RWPE2 (cell line): ENCODE results near the gene RBM10.
"Not testable (repeated sequence)": the region's sequence is repeated elsewhere in the genome, so short reads cannot be mapped to it uniquely, and the experiment has no call there.

Experiments used
- ATAC-seq: fragments of 200-7000 bp; cut with Tn5 transposase; 3 replicates; pipeline ENCODE4 v1.9.1; 2021; ENCODE audit warnings: low read depth
- DNase-seq: peaks from one replicate; pipeline ENCODE4 v3.0.0-alpha.2; 2020; ENCODE audit warnings: low spot score
- H3K27ac ChIP-seq: fragments of 450-650 bp; 2 replicates; pipeline ENCODE4 v1.5.1; 2017; ENCODE audit warnings: mild to moderate bottlenecking; ENCODE audit not compliant: poor library complexity, severe bottlenecking
- H3K27me3 ChIP-seq: fragments of 250-450 bp; sonication (Bioruptor Pico); 2 replicates; pipeline ENCODE4 v1.5.1; 2021; ENCODE audit warnings: mild to moderate bottlenecking, moderate library complexity; ENCODE audit not compliant: insufficient read depth, poor library complexity, severe bottlenecking
- H3K36me3 ChIP-seq: fragments of 250-450 bp; sonication (Bioruptor Pico); 2 replicates; pipeline ENCODE4 v1.5.1; 2020; ENCODE audit warnings: low read depth, mild to moderate bottlenecking, moderate library complexity
- H3K4me1 ChIP-seq: fragments of 250-450 bp; sonication (Bioruptor Pico); 2 replicates; pipeline ENCODE4 v1.5.1; 2021; ENCODE audit warnings: mild to moderate bottlenecking, moderate library complexity; ENCODE audit not compliant: insufficient read depth, poor library complexity, severe bottlenecking
- H3K4me3 ChIP-seq: fragments of 250-450 bp; sonication (Bioruptor Pico); 2 replicates; pipeline ENCODE4 v1.5.1; 2021; ENCODE audit warnings: mild to moderate bottlenecking, moderate library complexity; ENCODE audit not compliant: severe bottlenecking
- H3K9me3 ChIP-seq: fragments of 250-450 bp; sonication (Bioruptor Pico); 2 replicates; pipeline ENCODE4 v1.5.1; 2021; ENCODE audit warnings: mild to moderate bottlenecking, moderate library complexity; ENCODE audit not compliant: severe bottlenecking
- CTCF ChIP-seq: fragments of 450-650 bp; IDR thresholded peaks from one replicate; pipeline ENCODE4 v1.5.1; 2017; ENCODE audit warnings: mild to moderate bottlenecking, moderate library complexity; ENCODE audit not compliant: poor library complexity, severe bottlenecking

RBM10 gene

DNA sequence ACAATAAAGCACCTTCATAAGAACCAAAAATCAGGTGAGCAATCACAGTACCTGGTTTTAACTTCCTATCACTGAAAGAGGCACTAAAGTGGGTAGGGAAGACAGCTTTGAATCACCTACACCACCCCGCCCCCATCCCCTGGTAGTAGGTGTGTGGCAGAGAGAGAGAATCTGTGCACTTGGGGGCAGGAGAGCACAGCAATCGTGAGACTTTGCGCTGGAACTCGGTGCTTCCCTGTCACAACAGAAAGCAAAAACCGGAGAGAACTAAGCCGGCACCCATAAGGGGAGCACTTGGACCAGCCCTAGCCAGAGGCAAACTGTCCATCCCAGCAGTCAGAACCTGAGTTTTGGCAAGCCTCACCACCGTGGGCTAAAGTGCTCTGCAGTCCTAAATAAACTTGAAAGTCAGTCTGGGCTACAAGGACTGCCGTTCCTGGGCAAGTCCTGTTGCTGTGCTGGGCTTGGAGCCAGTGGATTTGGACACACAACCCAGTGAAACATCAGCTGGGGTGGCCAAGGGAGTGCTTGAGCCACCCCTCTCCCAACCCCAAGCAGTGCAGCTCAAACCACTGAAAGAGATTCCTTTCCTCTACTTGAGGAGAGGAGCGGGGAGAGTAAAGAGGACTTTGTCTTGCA is 32.6 kb upstream of the RBM10 start:
- no peak for ATAC-seq
- no peak for TF ChIP-seq CTCF
- no peak overlapping the region for H3K27ac ChIP-seq

GRCh38 chrX:47116551-47117110 is 28.4 kb upstream of the RBM10 start:
- not testable (repeated sequence) for DNase-seq, H3K36me3 ChIP-seq, H3K27me3 ChIP-seq, H3K4me3 ChIP-seq, H3K4me1 ChIP-seq, H3K27ac ChIP-seq, H3K9me3 ChIP-seq, ATAC-seq

More for the DNA sequence above, 32.6 kb upstream of the RBM10 start:
- DNase-seq = no peak
- Histone ChIP-seq H3K27me3 (no peaks in the 10 kb centered on the region), H3K4me1 (no peaks in the 10 kb centered on the region), H3K4me3 (no peak overlapping the region), H3K36me3 (no peaks in the 10 kb centered on the region), H3K9me3 (no peaks in the 10 kb centered on the region)

DNA sequence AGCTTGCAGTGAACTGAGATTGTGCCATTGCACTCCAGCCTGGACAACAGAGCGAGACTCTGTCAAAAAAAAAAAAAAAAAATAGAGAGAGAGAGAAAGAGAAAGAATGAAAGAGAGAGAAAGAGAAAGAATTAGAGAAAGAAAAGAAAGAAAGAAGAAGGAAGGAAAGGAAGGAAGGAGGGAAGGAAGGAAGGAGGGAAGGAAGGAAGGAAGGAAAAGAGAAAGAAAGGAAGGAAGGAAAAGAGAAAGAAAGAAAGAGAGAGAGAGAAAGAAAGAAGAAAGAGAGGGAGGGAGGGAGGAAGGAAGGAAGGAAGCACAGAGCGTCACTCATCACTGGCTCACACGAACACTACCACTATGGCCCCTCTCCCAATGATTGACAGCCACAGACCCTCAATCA is 20.6 kb upstream of the RBM10 start:
- ATAC-seq, H3K4me1 ChIP-seq, H3K4me3 ChIP-seq, H3K9me3 ChIP-seq, DNase-seq, H3K27ac ChIP-seq, H3K27me3 ChIP-seq, H3K36me3 ChIP-seq: not testable (repeated sequence)

DNA sequence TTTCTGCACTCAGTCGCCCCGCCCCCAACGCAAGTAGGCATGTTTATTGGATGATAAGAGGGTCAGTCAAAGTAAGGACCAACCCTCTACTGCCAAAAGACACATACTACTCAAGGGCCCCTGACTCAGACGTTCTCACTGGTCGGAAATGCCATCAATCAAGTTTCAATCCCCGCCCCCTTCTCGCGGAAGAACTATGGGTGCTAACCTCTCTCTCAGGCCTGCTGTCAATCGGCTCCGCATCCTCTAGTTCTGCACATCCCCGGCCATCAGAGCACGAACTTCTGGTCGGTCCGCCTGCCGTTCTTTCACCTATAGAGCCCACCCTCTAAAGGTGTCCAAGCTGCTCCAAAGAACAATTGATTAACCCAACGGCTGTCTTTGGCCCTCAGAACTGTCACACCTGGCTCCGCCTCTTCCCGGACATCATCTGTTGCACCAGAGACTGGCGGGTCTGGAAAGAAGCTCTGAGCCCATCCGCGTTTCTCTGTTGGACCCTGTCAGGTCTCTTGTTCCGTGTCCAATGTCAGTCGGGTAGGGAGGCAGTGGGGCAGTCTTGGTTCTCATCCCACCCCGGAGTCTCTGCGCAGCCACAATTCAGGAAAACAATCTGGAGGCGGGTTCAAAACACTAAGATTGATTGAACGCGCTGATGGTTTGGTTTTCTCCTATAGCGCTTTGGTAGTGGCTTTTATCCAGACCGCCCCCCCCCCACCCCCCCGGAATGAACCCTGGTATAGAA is 15.7 kb upstream of the RBM10 start:
- no peaks in the 10 kb centered on the region for H3K4me1 ChIP-seq
- TF ChIP-seq CTCF = no peak
- no peaks in the 10 kb centered on the region for H3K27me3 ChIP-seq
- H3K36me3 ChIP-seq = no peaks in the 10 kb centered on the region
- ATAC-seq (peak; percentile 99), DNase-seq (peak; percentile 69)
- H3K9me3 ChIP-seq = no peaks in the 10 kb centered on the region
- peak overlapping the region; percentile 29 for H3K27ac ChIP-seq
- H3K4me3 ChIP-seq = peak overlapping the region; percentile 67

DNA sequence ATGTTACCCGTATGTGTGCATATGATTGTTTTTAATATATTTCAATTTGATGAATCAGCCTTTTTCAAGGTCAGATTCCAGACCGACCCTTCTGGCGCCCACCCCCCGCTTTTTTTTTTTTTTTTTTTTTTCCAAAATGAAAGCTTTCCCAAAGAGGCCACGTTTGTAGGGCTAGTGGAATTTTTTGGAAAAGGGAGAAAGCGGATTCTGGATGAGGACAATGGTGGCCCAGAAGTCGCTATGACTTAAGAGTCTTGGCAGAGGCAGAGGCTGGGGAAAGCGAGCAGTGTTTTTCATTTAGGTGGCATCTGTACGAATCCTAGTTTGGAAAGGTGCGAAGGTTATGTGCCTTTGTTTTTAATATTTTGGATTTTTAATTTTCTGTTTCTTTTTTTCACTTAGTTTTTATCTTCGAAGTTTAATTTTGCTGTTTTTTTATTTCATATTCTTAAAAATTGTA is 15.1 kb upstream of the RBM10 start:
- DNase-seq = no peak
- H3K36me3 ChIP-seq = no peaks in the 10 kb centered on the region
- H3K4me3 ChIP-seq = peak overlapping the region; percentile 67
- H3K4me1 ChIP-seq = no peaks in the 10 kb centered on the region
- no peak for ATAC-seq
- H3K27me3 ChIP-seq = no peaks in the 10 kb centered on the region
- no peaks in the 10 kb centered on the region for H3K9me3 ChIP-seq
- H3K27ac ChIP-seq = peak overlapping the region; percentile 29
- no peak for TF ChIP-seq CTCF

- Histone ChIP-seq H3K27me3 (no peaks in the 10 kb centered on the region), H3K4me1 (no peaks in the 10 kb centered on the region), H3K27ac (no peak overlapping the region), H3K36me3 (no peaks in the 10 kb centered on the region), H3K9me3 (no peaks in the 10 kb centered on the region), H3K4me3 (no peak overlapping the region)
- ATAC-seq (no peak), DNase-seq (no peak)
- TF ChIP-seq CTCF = no peak
Observed at GRCh38 chrX:47133493-47133892, 11.5 kb upstream of the RBM10 start.

GRCh38 chrX:47135650-47136049 is 9.4 kb upstream of the RBM10 start:
- H3K4me1 ChIP-seq, H3K36me3 ChIP-seq, H3K4me3 ChIP-seq, DNase-seq, H3K9me3 ChIP-seq, H3K27me3 ChIP-seq, H3K27ac ChIP-seq: not testable (repeated sequence)
- ATAC-seq = peak; percentile 79
